GM11168 (cell line): ENCODE measurements around the gene KSR2.

Source experiments
- in situ Hi-C: fragments of 300-500 bp; cut with MboI; formaldehyde crosslinking; loops from one replicate; pipeline ENCODE4 v1.12.0; 2022; ENCODE audit warnings: low sequenced_read_pairs; ENCODE audit not compliant: unreplicated experiment

Gene KSR2

DNA sequence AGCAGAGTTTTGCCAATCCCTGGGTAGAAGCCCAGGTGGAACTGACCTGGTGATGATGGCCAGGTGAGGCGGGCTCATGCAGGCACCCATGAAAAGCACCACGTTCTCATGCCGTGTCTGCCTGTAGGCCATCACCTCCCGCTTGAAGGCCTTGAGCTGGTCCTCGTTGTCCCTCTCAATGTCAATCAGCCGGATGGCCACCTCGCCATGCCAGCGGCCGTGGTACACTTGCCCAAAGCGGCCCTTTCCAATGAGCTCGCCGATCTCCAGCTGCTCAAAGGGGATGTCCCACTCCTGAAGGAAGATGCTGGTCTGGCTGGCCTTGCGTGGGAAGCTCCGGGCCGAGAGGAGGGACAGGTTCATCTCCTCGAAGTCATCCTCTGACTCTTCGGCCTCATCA, 444.0 kb downstream of the KSR2 start:
- in situ Hi-C loops: no loop called here

DNA sequence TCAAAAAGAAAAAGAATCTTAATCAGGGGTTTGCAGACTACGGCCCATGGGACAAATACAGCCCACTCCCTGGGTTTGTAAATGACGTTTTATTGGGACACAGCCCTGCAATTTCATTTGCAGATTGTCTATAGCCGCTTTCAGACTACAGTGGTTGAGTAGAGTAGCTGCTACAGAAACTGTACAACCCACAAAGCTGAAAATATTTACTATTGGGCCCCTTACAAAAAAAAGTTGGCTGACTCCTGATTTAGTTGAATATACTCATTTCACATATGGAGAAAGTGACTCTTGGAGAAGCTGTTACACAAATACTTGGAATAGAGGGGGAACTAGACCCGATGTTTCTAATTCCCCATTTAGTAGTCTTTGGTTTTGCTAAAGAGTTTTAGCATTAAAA, 444.8 kb downstream of the KSR2 start:
- in situ Hi-C loops: no loop called here

DNA sequence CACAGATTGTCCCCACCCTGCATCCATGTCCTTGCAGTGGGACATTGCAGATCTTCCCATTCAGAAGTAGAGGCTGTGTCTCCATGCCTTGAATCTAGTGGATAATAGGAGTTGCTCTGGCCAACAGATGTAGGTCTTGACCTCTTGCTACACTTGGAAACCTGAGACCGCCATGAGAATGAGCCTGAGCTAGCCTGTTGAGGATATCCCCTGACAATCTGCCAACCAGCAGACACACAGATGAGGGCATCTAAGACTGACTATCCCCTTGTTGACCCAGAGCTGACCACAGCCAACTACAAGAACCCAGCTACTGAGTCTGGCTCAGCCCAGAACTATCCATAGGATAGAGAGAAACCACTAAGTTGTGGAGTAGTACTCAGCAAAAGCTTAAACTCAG, 446.2 kb downstream of the KSR2 start:
- in situ Hi-C loops: no loop called here

DNA sequence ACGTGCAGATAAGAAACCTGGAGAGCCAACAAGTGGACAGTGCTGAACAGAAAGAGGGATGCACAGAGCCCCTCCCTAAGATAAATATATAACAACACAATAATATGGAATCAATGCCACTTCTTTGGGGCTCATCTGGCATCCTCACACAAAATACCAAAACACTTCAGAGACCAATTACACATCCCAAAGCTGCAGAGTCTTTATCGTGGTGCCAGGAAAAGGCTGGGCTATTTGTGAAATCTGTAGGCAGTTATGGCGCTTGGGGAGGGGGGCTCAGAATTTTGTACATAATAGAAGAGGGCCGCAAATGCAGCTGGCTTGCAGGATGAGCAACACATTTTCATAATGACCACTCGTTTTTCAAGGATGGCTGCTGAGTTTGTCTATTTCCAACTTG, 446.9 kb downstream of the KSR2 start:
- in situ Hi-C loops: no loop called here

DNA sequence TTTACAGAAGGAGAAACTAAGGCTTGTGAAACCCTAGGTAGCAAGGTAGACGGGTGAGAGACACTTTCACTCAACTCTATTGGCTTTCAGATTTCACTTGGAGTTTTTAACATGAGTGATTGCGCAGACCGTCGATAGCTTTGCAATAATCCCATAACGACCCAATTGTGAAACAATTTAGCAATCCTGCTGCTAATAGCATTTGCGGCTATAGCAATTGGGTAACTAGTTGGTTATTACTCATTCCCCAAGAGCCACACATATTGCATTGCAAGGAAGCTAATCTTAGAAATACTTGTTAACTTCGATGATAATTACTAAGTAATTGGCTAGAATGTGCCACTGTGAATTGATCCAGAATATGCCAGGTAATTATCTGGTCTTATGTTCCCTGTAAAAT, 447.4 kb downstream of the KSR2 start:
- in situ Hi-C loops: no loop called here

DNA sequence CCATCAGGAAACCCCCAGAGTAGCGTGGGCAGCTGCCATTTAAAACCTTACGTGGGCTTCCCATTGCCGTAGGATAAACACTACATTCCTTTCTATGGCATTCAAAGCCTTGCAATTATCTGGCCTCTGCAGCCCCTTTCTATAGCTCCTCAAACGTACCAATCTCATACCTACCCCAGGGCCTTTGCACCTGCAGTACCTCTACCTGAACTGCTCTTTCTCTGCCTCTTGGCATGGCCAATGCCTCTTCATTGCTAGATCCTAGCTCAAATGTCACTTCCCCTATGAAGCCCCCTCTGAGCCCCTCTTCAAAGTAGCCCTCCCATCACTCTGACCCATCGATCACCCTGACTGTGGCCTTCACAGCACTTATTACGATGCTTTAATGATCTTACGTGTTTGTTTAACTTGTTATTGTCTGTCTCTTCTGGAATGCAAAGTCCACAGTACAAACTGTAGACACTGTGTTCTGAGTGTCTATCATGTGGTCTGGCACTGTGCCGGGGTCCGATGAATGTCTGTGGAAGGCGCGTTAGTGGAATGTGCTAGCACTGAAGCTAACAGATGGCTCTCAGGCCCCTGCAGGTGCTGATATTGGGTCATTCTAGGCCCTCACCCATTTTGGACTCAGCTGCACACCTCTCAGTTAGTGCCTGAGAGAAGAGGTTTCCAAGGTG, 450.1 kb downstream of the KSR2 start:
- in situ Hi-C loops: no loop called here

DNA sequence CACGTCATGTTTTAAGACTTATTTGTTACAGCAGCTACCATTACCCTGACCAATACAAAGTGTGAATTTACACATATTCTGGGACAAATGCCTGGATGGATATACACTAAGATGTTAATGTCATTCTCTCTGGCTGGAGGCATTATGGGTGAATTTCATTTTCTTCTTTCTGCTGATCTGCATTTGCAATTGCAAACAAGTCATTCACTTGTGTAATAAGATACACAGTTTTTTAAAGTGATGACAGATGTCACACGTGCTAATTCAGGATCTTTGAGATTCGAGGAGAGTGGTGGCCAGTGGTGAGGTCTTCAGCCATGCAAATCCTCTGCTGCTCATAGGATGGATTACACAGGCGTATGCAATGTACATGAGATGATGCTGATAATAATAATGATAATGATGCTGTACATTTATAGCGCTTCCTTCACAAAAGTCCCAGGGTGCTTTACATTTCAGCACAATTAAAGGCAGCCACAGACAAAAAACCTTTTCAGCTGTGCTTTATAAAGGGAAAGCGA, 451.5 kb downstream of the KSR2 start:
- in situ Hi-C loops: no loop called here

DNA sequence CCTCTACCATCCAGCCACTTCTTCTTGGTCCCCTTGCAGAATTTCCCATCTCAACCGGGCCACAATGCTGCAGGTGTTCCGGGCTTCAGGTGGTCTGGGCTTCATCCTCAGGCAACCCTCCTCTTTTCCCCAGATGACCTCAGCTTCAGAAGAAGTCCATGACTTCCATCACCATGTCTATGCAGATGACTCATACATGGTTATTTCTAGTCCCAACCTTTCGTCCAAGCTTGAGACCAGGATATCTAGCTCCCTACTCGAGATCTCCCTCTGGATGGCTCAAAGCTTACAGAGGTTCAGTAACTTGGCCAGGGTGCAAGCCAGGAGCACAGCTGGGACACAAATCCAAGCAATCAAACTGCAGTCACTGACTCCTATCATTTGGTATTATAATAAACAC, 452.8 kb downstream of the KSR2 start:
- in situ Hi-C loops: no loop called here

DNA sequence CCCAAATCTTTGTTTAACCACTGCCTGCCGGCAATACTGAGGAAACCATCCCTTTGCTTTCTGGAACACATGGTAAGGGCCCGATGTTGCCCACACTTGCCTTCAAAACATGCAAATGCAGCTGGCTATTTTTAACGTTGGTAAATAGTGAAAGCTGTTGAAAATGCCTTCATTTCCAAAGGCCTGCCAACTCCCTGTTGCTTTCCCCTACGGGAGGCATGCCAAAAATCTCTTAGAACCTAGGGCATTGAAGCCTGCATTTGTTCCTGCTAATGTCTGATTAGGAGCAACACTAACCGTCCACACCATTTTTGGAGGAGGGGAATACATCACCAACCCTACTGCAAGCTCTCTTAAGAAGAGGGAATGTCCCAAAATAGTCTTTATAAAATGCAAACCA, 454.8 kb downstream of the KSR2 start:
- in situ Hi-C loops: no loop called here

DNA sequence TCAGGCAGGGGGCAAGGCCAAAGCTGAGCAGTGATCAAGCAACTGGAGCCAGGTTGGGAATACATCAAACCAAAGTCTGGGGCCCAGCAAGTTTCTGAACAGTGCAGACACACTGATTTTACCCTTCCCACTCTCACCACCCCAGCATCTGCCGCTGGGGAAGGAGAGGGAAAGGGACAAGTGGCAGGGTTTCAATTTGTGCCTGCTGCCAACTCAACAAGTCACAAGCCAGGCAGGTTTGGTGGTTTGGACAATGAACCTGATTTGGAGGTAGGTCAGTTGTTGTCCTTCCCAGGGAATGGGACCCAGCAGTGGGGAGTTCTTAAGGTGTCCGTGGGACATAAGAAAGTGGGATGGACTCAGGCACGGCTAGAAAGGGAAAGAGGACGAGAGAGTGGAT, 455.4 kb downstream of the KSR2 start:
- in situ Hi-C loops: no loop called here

DNA sequence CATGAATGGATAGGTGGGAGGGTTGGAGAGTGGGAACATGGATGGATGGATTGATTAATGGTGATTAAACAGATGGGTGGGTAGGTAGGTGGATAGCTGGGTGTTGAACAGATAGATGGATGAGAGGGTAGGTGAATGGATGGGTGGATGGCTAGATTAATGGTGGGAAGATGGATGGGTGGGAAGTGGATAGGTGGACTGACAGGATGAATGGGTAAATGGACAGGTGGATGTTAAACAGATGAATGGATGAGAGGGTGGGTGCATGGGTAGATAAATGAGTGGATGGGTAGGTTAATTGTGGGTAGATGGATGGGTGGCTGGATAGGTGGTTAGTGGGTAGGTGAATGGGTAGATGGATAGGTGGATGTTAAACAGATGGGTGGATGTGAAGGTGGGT, 460.3 kb downstream of the KSR2 start:
- in situ Hi-C loops: no loop called here

DNA sequence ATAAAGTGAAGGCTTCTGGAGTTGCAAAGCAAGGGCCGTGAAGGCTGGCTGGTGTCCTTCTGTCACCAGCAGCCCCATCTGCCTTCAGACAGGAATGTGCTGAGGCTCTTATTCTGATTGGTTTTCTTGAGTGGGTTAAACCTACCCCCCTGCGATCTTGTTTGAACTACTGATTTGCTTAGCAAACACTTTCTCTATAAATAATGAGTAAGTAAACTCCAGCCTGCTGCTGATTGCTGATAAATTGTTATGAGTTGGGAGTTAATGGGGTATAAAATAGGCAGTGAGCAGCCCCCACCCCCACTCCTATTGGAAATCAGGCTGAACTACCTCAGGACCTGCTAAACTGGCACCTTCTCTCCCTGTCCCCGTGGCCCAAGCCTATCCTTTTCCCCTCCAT, 461.2 kb downstream of the KSR2 start:
- in situ Hi-C loops: no loop called here

DNA sequence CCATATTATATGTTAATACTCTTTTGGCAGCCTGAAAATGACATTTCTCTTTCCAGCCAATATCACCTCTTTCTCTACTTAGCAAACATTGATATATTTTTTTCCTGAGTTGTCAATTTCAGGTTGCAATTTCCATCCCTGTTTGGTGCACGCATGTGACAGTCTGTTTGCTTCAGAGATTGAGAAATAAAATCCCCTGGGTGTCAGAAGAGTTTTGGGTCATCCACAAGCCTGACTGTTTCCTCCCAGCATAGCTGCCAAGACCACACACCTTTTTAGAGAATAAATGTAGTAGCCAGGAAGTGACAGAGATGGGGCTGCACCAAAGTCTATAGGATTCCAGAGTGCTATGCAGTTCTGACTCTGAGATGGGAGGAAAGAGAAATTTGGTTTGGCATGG, 462.5 kb downstream of the KSR2 start:
- in situ Hi-C loops: no loop called here

DNA sequence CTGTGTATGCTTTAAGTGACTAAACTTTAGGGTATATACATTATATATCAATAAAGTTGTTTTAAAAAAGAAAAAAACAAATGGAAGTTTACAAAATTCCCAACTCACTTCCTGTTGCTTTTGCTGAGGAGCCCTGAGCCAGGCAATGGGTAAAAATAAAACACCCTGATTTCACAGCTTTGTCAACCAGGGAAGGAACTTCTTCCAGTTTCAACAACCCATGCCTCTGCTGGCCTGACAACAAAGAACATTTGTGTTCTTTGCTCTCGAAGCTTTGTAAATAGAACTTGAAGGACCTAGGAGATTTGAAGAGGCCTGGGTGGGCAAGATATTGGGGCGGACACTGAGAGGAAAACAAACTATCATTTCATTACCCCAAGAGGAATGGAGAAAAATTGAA, 466.2 kb downstream of the KSR2 start:
- in situ Hi-C loops: no loop called here

DNA sequence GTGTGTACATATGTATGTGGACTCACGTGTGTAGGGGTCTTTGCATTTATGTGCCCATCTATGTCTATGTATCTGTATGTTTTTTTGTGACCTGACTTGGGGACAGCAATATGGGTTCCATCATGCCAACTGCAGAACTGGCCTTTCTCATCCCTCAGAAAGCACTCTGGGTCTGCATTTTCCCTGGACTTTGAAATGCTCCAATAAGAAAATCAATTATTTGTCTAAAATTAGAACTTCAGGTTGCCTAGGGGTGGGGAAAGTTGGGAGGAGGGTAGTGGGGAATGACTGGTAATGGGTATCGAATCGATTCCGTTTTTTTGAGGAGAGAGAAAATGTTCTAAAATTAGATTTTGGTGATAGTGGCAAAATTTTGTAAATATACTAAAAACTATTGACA, 466.6 kb downstream of the KSR2 start:
- in situ Hi-C loops: no loop called here

DNA sequence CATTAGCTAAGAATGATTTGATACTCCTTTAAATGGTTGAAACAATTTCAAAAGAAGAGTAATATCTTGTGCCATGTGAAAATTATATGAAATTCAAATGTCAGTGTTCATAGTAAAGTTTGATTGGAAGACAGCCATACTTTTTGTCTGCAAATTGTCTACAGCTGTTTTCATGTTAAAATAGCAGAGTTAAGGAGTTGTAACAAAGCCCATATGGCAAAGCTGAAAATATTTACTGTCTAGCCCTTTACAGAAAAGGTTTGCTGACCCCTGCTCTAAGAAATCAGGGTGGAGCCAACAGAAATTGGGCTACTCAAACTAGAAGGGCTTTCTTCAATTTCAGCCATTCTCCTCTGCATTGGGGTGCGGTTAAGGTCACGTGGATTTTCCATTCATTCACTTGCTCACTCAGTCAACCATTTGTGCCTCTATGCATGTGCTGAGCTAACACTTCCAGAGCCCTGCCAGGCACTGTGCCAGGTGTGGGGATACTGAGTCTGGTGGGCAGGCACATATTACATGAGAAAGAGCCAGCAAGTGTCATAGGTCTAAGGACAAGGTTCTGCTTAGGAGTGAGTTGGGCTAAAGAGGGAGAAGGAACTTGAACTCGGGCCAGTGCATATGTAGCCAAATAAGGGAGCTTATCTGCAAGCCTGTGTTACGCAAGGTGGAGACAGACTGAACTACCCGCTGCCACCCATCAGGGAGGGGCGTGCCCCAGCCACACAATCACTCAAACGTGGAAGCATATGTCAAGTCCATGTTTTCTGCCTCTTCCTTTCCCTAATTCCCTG, 467.5 kb downstream of the KSR2 start:
- in situ Hi-C loops: no loop called here

DNA sequence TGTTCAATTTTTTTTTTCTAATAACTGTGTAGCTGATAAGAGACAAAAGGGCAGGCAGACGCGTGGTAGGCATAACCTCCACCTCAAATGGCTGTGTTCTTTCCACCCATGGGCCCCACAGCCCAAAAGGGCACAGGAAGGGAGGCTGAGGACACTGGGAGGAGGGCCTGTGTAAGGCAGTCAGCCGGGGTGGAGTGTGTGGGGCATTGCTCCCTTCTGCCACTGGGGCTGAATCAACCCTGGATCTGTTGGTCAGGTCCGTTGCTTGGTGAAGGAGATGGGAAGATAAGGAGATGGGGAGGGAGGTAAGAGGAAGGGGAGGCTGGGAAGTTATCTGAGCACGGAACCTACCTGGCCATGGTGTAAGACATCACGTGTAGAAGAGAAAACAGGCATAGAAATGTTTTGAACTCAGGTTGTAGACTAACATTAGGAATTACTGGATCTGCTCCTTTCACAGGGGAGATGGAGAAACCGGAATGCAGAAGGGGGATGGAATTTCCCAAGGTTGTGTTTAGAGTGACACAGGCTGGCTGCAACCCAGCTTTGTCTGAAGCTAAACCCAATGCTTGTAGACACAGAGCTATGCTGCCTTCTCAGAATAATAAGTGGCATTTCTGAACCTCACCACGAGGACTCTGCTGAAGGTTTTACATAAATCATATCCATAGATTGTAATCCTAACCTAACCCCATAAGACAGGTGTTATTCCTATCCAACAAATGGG, 468.9 kb downstream of the KSR2 start:
- in situ Hi-C loops: no loop called here

DNA sequence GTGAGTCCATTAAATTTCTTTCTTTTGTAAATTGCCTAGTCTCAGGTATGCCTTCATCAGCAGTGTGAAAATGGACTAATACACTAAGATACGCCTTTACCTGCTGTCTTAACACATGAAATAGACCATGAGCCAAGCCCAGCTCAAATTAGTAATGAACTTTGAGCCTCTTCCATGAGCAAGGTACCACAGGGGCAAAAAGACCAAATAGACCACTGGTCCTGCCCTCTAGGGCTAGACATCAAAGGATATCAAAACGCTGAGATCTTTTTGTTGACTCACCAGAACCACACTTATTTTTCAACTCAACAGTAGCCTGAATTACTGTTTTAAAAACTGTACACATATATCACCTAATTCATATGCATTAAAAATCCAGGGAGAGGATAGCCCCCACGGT, 469.9 kb downstream of the KSR2 start:
- in situ Hi-C loops: no loop called here

DNA sequence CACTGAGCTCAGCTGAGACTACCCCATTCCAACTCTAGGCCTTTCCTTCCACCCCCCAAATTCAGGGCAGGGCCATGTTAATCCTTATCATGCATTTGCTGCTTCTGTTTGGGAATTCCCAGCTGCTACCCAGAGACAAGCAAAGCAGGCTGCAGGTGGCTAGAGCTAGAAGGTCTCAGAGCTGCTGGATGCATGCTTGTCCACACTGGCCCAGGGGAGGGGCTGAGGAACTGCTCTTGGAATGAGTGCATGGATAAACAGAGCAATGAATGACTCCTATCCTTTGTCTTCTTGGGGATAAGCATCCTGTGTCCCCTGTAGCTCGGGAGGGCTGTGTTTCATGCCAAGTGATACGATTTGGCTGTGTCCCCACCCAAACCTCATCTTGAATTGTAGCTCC, 470.5 kb downstream of the KSR2 start:
- in situ Hi-C loops: no loop called here

DNA sequence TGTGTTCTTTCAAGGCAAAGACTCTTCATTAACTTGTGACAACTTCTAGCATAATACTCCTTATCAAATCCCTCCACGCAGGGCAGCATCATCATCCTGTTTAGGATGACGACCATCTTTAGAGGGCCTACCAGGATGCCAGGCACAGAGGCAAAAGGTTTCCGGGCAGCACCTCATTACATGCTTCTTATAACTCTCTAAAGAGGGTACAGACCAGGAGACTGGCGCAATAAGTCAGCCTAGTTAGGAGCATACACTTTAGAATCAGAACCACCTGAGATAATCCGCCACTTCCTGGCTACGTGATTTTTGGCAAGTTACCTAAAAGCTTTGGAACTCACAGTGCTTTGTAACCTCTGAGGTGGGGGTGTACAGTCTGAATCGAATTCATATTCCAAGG, 471.4 kb downstream of the KSR2 start:
- in situ Hi-C loops: no loop called here
